ENCODE data around the gene TBL1XR1. TPM values are rescaled to one million over a fixed set of nuclear protein-coding genes. Genes with fewer than 3 reads are reported as not detected.

Gene TBL1XR1
- total RNA-seq, 1 experiment from 2014 or later, result 175 TPM

DNA sequence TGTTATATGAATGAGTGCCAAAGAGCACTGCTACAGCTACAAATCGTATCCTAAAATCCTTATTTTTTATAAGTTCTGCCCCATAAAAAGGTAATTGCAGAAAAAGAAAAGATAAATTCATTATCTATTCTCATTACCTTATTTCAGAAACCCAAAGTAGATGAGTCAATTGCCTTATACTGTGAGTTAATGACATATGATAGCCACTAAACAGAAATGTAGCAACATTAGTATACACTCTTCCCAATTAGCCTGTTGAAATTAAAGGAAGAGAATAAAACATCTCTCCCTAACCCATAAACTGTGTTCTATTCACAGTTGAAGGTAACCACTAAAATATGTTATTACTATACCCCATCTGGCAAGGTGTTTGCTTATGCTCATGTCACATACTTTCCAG, 11.0 kb downstream of the TBL1XR1 start:
- no peak overlapping the region for H3K23ac ChIP-seq (ENCODE audit: insufficient read length, low read depth, low read length)
- no peak overlapping the region for H3K27ac Mint-ChIP-seq
- peaks cover 46 to 48% of the 10 kb centered on the region in 2 experiments for H3K4me1 Mint-ChIP-seq
- H3K79me1 ChIP-seq (ENCODE audit: insufficient read depth, low read depth, low read length, poor library complexity, severe bottlenecking), result peaks cover 2% of the 10 kb centered on the region
- H3K18ac ChIP-seq (ENCODE audit: insufficient read length, low read depth, low read length), result no peak overlapping the region
- no peak overlapping the region for H2BK5ac ChIP-seq (ENCODE audit: insufficient read length, low read length)
- H3K4me3 Mint-ChIP-seq, result no peak overlapping the region
- H3K9me3 ChIP-seq (ENCODE audit: control insufficient read depth, low read depth, low read length), result no peaks in the 10 kb centered on the region
- no peak overlapping the region for H2BK20ac ChIP-seq (ENCODE audit: low read depth, low read length, poor library complexity, severe bottlenecking)
- WGBS (ENCODE audit: extremely low coverage, insufficient read length, low lambda C conversion rate), result no CpG with 5 or more reads among the region's 1 CpG
- no peak overlapping the region for H2BK12ac ChIP-seq (ENCODE audit: insufficient read length, low read depth, low read length)
- H3K27me3 ChIP-seq (ENCODE audit: insufficient read depth, low read length), result no peaks in the 10 kb centered on the region
- peaks cover 92% of the 10 kb centered on the region; the same call in 1 of the 2 replicates for H3K79me2 ChIP-seq (ENCODE audit: insufficient read depth, low read length)
- H3T11ph ChIP-seq (ENCODE audit: low read length), result no peak overlapping the region
- no peak overlapping the region for H4K91ac ChIP-seq (ENCODE audit: insufficient read length, low read depth, low read length)
- H3K9me3 Mint-ChIP-seq, result no peaks in the 10 kb centered on the region
- TF ChIP-seq, protein P1, sequence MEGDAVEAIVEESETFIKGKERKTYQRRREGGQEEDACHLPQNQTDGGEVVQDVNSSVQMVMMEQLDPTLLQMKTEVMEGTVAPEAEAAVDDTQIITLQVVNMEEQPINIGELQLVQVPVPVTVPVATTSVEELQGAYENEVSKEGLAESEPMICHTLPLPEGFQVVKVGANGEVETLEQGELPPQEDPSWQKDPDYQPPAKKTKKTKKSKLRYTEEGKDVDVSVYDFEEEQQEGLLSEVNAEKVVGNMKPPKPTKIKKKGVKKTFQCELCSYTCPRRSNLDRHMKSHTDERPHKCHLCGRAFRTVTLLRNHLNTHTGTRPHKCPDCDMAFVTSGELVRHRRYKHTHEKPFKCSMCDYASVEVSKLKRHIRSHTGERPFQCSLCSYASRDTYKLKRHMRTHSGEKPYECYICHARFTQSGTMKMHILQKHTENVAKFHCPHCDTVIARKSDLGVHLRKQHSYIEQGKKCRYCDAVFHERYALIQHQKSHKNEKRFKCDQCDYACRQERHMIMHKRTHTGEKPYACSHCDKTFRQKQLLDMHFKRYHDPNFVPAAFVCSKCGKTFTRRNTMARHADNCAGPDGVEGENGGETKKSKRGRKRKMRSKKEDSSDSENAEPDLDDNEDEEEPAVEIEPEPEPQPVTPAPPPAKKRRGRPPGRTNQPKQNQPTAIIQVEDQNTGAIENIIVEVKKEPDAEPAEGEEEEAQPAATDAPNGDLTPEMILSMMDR (conservative IDR thresholded peaks at IDR 0.05), result no peak
- peaks cover 6% of the 10 kb centered on the region; the same call in 1 of the 2 replicates for H3K4me1 ChIP-seq (ENCODE audit: insufficient read depth, low read length)
- H3K27me3 Mint-ChIP-seq (ENCODE audit: low read depth), result no peaks in the 10 kb centered on the region
- DNase-seq, result no peak
- no peaks in the 10 kb centered on the region for H3K23me2 ChIP-seq (ENCODE audit: insufficient read length, low read depth, low read length, poor library complexity, severe bottlenecking)
- H3K56ac ChIP-seq (ENCODE audit: insufficient read length, low read depth, low read length), result no peak overlapping the region
- no peak overlapping the region for H3K27ac ChIP-seq (ENCODE audit: insufficient read length, low read depth, low read length)
- H3K36me3 Mint-ChIP-seq (ENCODE audit: insufficient read depth in 1 of 3, low read depth in 3 of 3), result peaks cover 0 to 7% (median 0%) of the 10 kb centered on the region in 3 experiments; a peak in 2 of 7 replicates
- H3K9ac ChIP-seq (ENCODE audit: extremely low read depth, insufficient read length, low read length), result no peak overlapping the region
- no peak overlapping the region for H4K5ac ChIP-seq (ENCODE audit: insufficient read length, low read depth, low read length)
- H4K20me1 ChIP-seq (ENCODE audit: control insufficient read depth, insufficient read depth, insufficient read length), result no peaks in the 10 kb centered on the region
- H2BK120ac ChIP-seq (ENCODE audit: low read depth, low read length, poor library complexity, severe bottlenecking), result no peak overlapping the region
- H3K4ac ChIP-seq (ENCODE audit: low read depth, low read length), result no peak overlapping the region
- H2BK15ac ChIP-seq (ENCODE audit: low read depth, low read length), result no peak overlapping the region
- no peak overlapping the region for H3K4me2 ChIP-seq (ENCODE audit: insufficient read depth, insufficient read length, low read length)
- no peak overlapping the region for H2AFZ ChIP-seq (ENCODE audit: low read length)
- no peak overlapping the region for H3K14ac ChIP-seq (ENCODE audit: insufficient read depth, low read length)
- H2AK5ac ChIP-seq (ENCODE audit: insufficient read length, low read length), result no peak overlapping the region
- no peak overlapping the region for H4K8ac ChIP-seq (replicated peaks; ENCODE audit: insufficient read length, low read depth, low read length)

All from H9 (cell line).